ENCODE data around the gene NFYA.

NFYA gene

GRCh38 chr6:41047745-41048732 lies 24.7 kb upstream of the NFYA start:
- Histone ChIP-seq H3K4me3 (ENCODE audit: low read depth in 1 of 2, low read length in 2 of 2) (no peak overlapping the region), H3K4me1 (ENCODE audit: control insufficient read depth in 1 of 2, insufficient read depth in 2 of 2, low read length in 2 of 2) (peaks cover 0 to 22% of the 10 kb centered on the region in 2 donors), H3K27me3 (ENCODE audit: low read depth, low read length) (no peaks in the 10 kb centered on the region), H3K27ac (ENCODE audit: low read length) (no peak overlapping the region), H3K9me3 (ENCODE audit: control insufficient read depth in 1 of 2, low read length in 2 of 2) (no peaks in the 10 kb centered on the region), H3K36me3 (ENCODE audit: control insufficient read depth in 1 of 2, insufficient read depth in 2 of 2, low read length in 2 of 2) (no peaks in the 10 kb centered on the region)

- H3K27me3 ChIP-seq (ENCODE audit: low read depth, low read length) = no peaks in the 10 kb centered on the region
- no peak overlapping the region for H3K4me3 ChIP-seq (ENCODE audit: low read depth in 1 of 2, low read length in 2 of 2)
- no peaks in the 10 kb centered on the region for H3K36me3 ChIP-seq (ENCODE audit: control insufficient read depth in 1 of 2, insufficient read depth in 2 of 2, low read length in 2 of 2)
- no peak overlapping the region for H3K27ac ChIP-seq (ENCODE audit: low read length)
- peaks cover 0 to 32% of the 10 kb centered on the region in 2 donors for H3K4me1 ChIP-seq (ENCODE audit: control insufficient read depth in 1 of 2, insufficient read depth in 2 of 2, low read length in 2 of 2)
- no peaks in the 10 kb centered on the region for H3K9me3 ChIP-seq (ENCODE audit: control insufficient read depth in 1 of 2, low read length in 2 of 2)
These were observed 23.3 kb upstream of the NFYA start for GRCh38 chr6:41049521-41049920.

- Histone ChIP-seq H3K36me3 (ENCODE audit: control insufficient read depth in 1 of 2, insufficient read depth in 2 of 2, low read length in 2 of 2) (no peaks in the 10 kb centered on the region), H3K4me1 (ENCODE audit: control insufficient read depth in 1 of 2, insufficient read depth in 2 of 2, low read length in 2 of 2) (peaks cover 0 to 36% of the 10 kb centered on the region in 2 donors), H3K27me3 (ENCODE audit: low read depth, low read length) (no peaks in the 10 kb centered on the region), H3K9me3 (ENCODE audit: control insufficient read depth in 1 of 2, low read length in 2 of 2) (no peaks in the 10 kb centered on the region), H3K4me3 (ENCODE audit: low read depth in 1 of 2, low read length in 2 of 2) (no peak overlapping the region), H3K27ac (ENCODE audit: low read length) (no peak overlapping the region)
These were observed 22.8 kb upstream of the NFYA start for GRCh38 chr6:41049955-41050354.

- no peaks in the 10 kb centered on the region for H3K27me3 ChIP-seq (ENCODE audit: low read depth, low read length)
- no peaks in the 10 kb centered on the region for H3K36me3 ChIP-seq (ENCODE audit: control insufficient read depth in 1 of 2, insufficient read depth in 2 of 2, low read length in 2 of 2)
- H3K4me3 ChIP-seq (ENCODE audit: low read depth in 1 of 2, low read length in 2 of 2) = no peak overlapping the region
- H3K27ac ChIP-seq (ENCODE audit: low read length) = no peak overlapping the region
- no peaks in the 10 kb centered on the region for H3K9me3 ChIP-seq (ENCODE audit: control insufficient read depth in 1 of 2, low read length in 2 of 2)
- peaks cover 0 to 42% of the 10 kb centered on the region in 2 donors for H3K4me1 ChIP-seq (ENCODE audit: control insufficient read depth in 1 of 2, insufficient read depth in 2 of 2, low read length in 2 of 2)
These were observed 22.2 kb upstream of the NFYA start for GRCh38 chr6:41050536-41050935.

- Histone ChIP-seq H3K27ac (ENCODE audit: low read length) (no peak overlapping the region), H3K36me3 (ENCODE audit: control insufficient read depth in 1 of 2, insufficient read depth in 2 of 2, low read length in 2 of 2) (no peaks in the 10 kb centered on the region), H3K4me3 (ENCODE audit: low read depth in 1 of 2, low read length in 2 of 2) (no peak overlapping the region), H3K9me3 (ENCODE audit: control insufficient read depth in 1 of 2, low read length in 2 of 2) (no peaks in the 10 kb centered on the region), H3K27me3 (ENCODE audit: low read depth, low read length) (no peaks in the 10 kb centered on the region), H3K4me1 (ENCODE audit: control insufficient read depth in 1 of 2, insufficient read depth in 2 of 2, low read length in 2 of 2) (peaks cover 0 to 50% of the 10 kb centered on the region in 2 donors)
These were observed 20.9 kb upstream of the NFYA start for GRCh38 chr6:41051873-41052272.

GRCh38 chr6:41053041-41053440 lies 19.7 kb upstream of the NFYA start, which contains the start of gene APOBEC2:
Gene APOBEC2 (plus strand): TSS chr6:41053202. CDS start chr6:41053348, 146 bp downstream.
- Histone ChIP-seq H3K4me1 (ENCODE audit: control insufficient read depth in 1 of 2, insufficient read depth in 2 of 2, low read length in 2 of 2) (peaks cover 0 to 50% of the 10 kb centered on the region in 2 donors), H3K4me3 (ENCODE audit: low read depth in 1 of 2, low read length in 2 of 2) (no peak within 1 kb of the TSS), H3K36me3 (ENCODE audit: control insufficient read depth in 1 of 2, insufficient read depth in 2 of 2, low read length in 2 of 2) (no peaks in the 10 kb centered on the region), H3K27me3 (ENCODE audit: low read depth, low read length) (no peaks in the 10 kb centered on the region), H3K9me3 (ENCODE audit: control insufficient read depth in 1 of 2, low read length in 2 of 2) (no peaks in the 10 kb centered on the region), H3K27ac (ENCODE audit: low read length) (no peak within 1 kb of the TSS)

GRCh38 chr6:41054511-41054910 lies 18.3 kb upstream of the NFYA start:
- peaks cover 0 to 55% of the 10 kb centered on the region in 2 donors for H3K4me1 ChIP-seq (ENCODE audit: control insufficient read depth in 1 of 2, insufficient read depth in 2 of 2, low read length in 2 of 2)
- no peaks in the 10 kb centered on the region for H3K27me3 ChIP-seq (ENCODE audit: low read depth, low read length)
- no peaks in the 10 kb centered on the region for H3K9me3 ChIP-seq (ENCODE audit: control insufficient read depth in 1 of 2, low read length in 2 of 2)
- H3K36me3 ChIP-seq (ENCODE audit: control insufficient read depth in 1 of 2, insufficient read depth in 2 of 2, low read length in 2 of 2) = no peaks in the 10 kb centered on the region
- H3K4me3 ChIP-seq (ENCODE audit: low read depth in 1 of 2, low read length in 2 of 2) = no peak overlapping the region
- H3K27ac ChIP-seq (ENCODE audit: low read length) = no peak overlapping the region

- Histone ChIP-seq H3K27ac (ENCODE audit: low read length) (no peak overlapping the region), H3K36me3 (ENCODE audit: control insufficient read depth in 1 of 2, insufficient read depth in 2 of 2, low read length in 2 of 2) (no peaks in the 10 kb centered on the region), H3K4me3 (ENCODE audit: low read depth in 1 of 2, low read length in 2 of 2) (no peak overlapping the region), H3K9me3 (ENCODE audit: control insufficient read depth in 1 of 2, low read length in 2 of 2) (no peaks in the 10 kb centered on the region), H3K4me1 (ENCODE audit: control insufficient read depth in 1 of 2, insufficient read depth in 2 of 2, low read length in 2 of 2) (peaks cover 0 to 57% of the 10 kb centered on the region in 2 donors), H3K27me3 (ENCODE audit: low read depth, low read length) (no peaks in the 10 kb centered on the region)
These were observed 17.6 kb upstream of the NFYA start for GRCh38 chr6:41055149-41055548.

GRCh38 chr6:41056768-41057490 lies 15.8 kb upstream of the NFYA start:
- H3K36me3 ChIP-seq (ENCODE audit: control insufficient read depth in 1 of 2, insufficient read depth in 2 of 2, low read length in 2 of 2) = peaks cover 0 to 7% of the 10 kb centered on the region in 2 donors
- H3K4me3 ChIP-seq (ENCODE audit: low read depth in 1 of 2, low read length in 2 of 2) = no peak overlapping the region
- H3K4me1 ChIP-seq (ENCODE audit: control insufficient read depth in 1 of 2, insufficient read depth in 2 of 2, low read length in 2 of 2) = peaks cover 0 to 62% of the 10 kb centered on the region in 2 donors
- no peaks in the 10 kb centered on the region for H3K9me3 ChIP-seq (ENCODE audit: control insufficient read depth in 1 of 2, low read length in 2 of 2)
- H3K27me3 ChIP-seq (ENCODE audit: low read depth, low read length) = no peaks in the 10 kb centered on the region
- peak overlapping the region; percentile 34 for H3K27ac ChIP-seq (ENCODE audit: low read length)

GRCh38 chr6:41058783-41059181 lies 14.0 kb upstream of the NFYA start:
- Histone ChIP-seq H3K36me3 (ENCODE audit: control insufficient read depth in 1 of 2, insufficient read depth in 2 of 2, low read length in 2 of 2) (peaks cover 4 to 7% of the 10 kb centered on the region in 2 donors), H3K9me3 (ENCODE audit: control insufficient read depth in 1 of 2, low read length in 2 of 2) (no peaks in the 10 kb centered on the region), H3K4me3 (ENCODE audit: low read depth in 1 of 2, low read length in 2 of 2) (no peak overlapping the region), H3K27ac (ENCODE audit: low read length) (peak overlapping the region; percentile 52), H3K4me1 (ENCODE audit: control insufficient read depth in 1 of 2, insufficient read depth in 2 of 2, low read length in 2 of 2) (peaks cover 0 to 43% of the 10 kb centered on the region in 2 donors), H3K27me3 (ENCODE audit: low read depth, low read length) (no peaks in the 10 kb centered on the region)

- Histone ChIP-seq H3K9me3 (ENCODE audit: control insufficient read depth in 1 of 2, low read length in 2 of 2) (no peaks in the 10 kb centered on the region), H3K36me3 (ENCODE audit: control insufficient read depth in 1 of 2, insufficient read depth in 2 of 2, low read length in 2 of 2) (peaks cover 5 to 15% of the 10 kb centered on the region in 2 donors), H3K4me3 (ENCODE audit: low read depth in 1 of 2, low read length in 2 of 2) (no peak overlapping the region), H3K27ac (ENCODE audit: low read length) (peak overlapping the region; percentile 52), H3K4me1 (ENCODE audit: control insufficient read depth in 1 of 2, insufficient read depth in 2 of 2, low read length in 2 of 2) (peaks cover 0 to 40% of the 10 kb centered on the region in 2 donors), H3K27me3 (ENCODE audit: low read depth, low read length) (no peaks in the 10 kb centered on the region)
These were observed 13.2 kb upstream of the NFYA start for GRCh38 chr6:41059556-41059955.

Measured in muscle layer of duodenum (tissue), 2 donors.